Activated CD4-positive, alpha-beta T cell treated with anti-CD3 and anti-CD28 coated beads, Interleukin-2, amount 50 U/mL, for 16 hours (primary cell): ENCODE results near the gene ACAN.

ENCODE experiments used
- DNase-seq: peaks from one replicate; pipeline ENCODE4 v3.0.0-alpha.2; 2020

Gene ACAN

GRCh38 chr15:88880944-88881740, 77.9 kb downstream of the ACAN start:
- DNase-seq = no peak

DNA sequence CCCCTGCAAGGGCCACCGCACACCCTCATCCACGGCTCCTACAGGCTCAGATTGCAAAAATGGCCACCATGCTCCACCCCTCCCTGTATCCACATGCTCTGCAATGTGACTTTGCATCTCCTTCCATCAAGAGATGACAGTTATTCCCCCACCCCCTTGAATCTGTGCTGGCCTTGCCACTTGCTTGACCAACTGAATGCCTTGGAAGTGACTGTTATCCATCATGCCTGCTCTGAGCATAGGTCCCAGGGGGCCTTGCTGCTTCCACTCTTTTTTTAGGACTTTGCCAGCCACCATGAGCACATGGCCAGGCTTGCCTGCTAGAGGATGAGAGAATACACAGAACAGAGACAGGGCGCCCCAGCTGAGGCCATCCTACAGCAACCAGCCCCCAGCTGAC, 78.5 kb downstream of the ACAN start:
- no peak for DNase-seq

- DNase-seq = no peak
These were observed 79.5 kb downstream of the ACAN start for GRCh38 chr15:88882785-88883184.

- no peak for DNase-seq
These were observed 83.9 kb downstream of the ACAN start for GRCh38 chr15:88887068-88887580.

- DNase-seq = no peak
These were observed 85.5 kb downstream of the ACAN start for GRCh38 chr15:88888719-88889118.

DNA sequence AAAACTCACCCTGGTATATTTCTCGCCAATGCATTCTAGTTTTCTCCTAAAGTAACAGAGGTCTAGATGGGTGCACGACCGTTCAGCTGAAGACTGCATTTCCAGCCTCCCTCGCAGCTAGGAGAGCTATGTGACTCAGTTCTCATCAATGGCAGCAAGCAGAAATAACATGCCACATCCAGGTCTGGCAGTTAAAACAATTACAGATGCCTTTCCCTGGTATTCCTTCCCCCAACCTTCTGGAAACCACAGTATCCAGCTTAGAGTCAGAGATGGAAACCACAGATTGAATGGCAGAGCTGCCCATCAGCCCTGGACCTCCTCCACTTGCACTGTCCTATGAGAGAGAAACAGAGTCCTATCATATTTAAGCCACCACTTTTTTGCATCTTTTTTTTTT, 87.3 kb downstream of the ACAN start:
- DNase-seq = no peak

- no peak for DNase-seq
These were observed 88.5 kb downstream of the ACAN start for GRCh38 chr15:88891540-88892254.

- peak; percentile 85 for DNase-seq
These were observed 91.1 kb downstream of the ACAN start for GRCh38 chr15:88894348-88894818.

GRCh38 chr15:88894819-88895767, 91.9 kb downstream of the ACAN start, which contains the start of gene HAPLN3:
Gene HAPLN3 (minus strand): TSS chr15:88895544. CDS start chr15:88887298, 8,246 bp downstream.
- peak; percentile 73 for DNase-seq

DNA sequence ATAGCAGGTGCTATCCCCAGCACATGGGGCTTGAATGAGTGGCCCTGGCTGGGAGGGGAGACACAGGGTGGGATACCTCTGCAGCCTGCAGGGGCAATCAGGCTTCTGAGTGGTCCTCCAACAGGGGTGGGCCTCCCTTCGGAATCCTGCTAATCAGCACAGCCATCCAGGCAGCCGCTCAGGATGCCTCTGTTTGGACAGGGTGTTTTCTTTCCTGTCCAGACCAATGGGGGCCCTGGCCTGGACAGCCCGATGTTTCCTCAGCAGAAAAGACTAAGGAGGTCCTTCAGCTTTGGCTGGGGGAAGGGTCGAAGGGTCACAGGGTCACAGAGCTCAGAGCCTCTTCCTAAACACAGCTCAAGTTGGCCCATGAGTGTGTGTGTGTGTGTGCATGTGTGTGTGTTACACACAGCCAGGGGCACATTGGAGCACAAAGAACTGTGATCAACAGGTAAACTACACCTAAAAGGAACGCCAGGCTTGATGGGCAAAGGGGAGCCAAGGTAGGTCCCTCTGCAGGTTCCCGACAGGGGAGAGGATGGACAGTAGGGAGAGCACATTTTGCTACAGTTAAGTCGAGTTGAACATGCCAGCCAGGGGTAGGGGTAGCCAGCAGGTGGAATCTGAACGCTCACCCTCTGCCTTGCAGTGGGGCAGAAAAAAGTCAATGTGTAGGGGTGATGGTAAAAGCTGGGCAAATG, 93.2 kb downstream of the ACAN start:
- no peak for DNase-seq

- no peak for DNase-seq
These were observed 93.9 kb downstream of the ACAN start for GRCh38 chr15:88897142-88897455.

GRCh38 chr15:88897456-88898194, 94.4 kb downstream of the ACAN start:
- peak; percentile 52 for DNase-seq

GRCh38 chr15:88898736-88899135, 95.5 kb downstream of the ACAN start:
- no peak for DNase-seq

- DNase-seq = no peak
These were observed 96.0 kb downstream of the ACAN start for GRCh38 chr15:88899251-88899650.

DNA sequence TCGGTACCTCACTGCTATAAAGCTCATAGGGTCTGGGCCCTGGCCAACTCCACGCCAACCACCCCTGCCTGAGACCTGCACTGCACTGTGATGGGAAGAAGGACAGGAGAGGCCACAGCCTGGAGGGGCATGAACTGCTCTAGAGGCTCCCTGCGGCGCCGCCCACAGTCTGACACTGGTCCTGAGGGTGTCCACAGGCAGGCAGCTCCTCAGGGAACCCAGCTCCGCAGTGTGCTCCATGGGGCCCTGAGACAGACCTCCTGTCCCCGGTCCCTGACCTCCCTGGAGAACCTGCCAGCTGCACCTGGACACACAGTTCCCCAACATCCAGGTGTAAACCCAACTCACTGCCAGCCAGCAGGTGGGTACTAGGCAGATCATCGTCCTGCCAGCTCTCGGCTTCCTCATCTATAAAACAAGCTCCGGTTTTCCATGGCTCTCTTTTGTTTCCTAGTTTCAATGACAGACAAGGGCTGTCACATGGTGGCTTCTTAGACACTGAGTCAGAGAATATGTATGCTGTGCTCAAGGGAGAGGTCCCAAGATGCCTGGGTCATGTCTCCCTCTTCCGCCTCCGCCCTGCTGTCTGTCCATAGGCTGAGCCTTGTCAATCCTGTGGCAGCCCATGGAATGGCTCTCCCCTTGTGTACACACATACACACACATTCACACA, 97.2 kb downstream of the ACAN start:
- no peak for DNase-seq

- DNase-seq = no peak
These were observed 97.8 kb downstream of the ACAN start for GRCh38 chr15:88900982-88901418.

DNA sequence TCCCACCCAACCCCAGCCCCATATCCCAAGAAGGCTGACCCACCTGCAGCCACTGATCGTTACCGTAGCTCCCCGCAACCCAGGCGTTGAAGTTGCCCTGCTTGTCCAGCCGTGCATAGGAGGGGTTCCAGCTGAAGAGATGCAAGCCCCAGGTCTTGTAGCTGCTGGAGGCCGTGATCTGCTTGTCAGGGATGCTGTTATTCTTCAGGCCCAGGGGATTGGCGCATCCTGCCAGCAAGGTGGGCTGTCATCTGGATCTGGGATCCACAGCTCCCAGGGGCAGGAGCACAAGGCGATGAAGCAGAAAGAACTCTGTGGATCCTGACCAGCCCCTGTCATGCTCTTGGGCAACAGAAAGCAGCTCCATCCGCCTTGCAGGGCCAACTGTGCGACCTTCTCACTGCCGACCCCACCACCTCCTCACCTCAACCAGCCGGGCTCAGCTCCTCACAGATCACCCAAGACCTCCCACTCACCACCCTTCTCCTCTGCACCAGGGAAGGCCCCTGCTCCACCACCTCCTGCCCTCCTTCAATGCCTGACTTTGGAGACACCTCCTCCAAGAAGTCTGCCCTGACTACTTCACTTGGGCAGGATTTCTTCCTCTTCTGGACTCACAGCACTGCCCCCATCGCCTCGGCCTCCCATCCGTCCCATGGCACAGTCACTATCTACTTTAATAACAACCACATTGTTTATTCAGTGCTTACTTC, 98.4 kb downstream of the ACAN start:
- no peak for DNase-seq

DNA sequence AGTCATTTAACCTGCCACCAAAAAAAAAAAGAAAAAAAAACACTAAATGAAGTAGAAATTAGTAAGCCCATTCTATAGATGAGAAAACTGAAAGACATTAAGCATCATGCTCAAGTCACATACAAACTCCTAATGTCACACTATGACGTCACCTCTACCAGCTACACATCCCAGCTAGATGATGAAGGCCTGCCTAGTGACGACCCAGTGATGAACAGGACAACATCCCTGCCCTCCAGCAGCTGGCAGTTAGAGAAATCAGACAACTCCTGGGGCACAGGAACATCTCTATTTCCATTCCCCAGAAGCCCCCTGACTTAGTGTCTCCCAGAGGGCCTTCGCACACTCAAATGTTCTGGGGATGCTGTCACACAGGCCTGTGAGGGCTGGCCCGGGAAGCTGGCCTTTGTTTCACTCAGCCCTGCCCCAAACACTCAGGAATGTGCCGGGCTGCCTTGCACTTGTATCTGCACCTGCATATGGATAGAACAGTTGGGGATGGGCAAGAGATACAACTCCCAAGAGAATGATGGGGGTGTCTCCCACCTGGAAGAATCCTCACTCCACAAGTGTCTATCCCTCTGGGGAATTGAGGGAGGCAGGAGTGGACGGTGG, 99.1 kb downstream of the ACAN start:
- DNase-seq = peak; percentile 12

GRCh38 chr15:88902846-88903245, 99.6 kb downstream of the ACAN start:
- DNase-seq = no peak

- no peak for DNase-seq
These were observed 101.0 kb downstream of the ACAN start for GRCh38 chr15:88904257-88904623.
